Mesothelial cell of epicardium (in vitro differentiated cells): ENCODE results near the gene C5orf58. TPM values are rescaled to one million over a fixed set of nuclear protein-coding genes. Genes with fewer than 3 reads are reported as not detected.

Source experiments
- DNase-seq, 2 experiments: peaks; one replicate each; pipeline ENCODE4 v3.0.0; 2021; ENCODE audit warnings: low spot score in 2 of 2; ENCODE audit not compliant: unreplicated experiment in 2 of 2
- H3K27ac Mint-ChIP-seq: 2 replicates; pipeline ENCODE4 v1.8.0; 2021; ENCODE audit warnings: mixed read lengths
- H3K27me3 Mint-ChIP-seq: 2 replicates; pipeline ENCODE4 v1.8.0; 2021; ENCODE audit warnings: low read depth, mixed read lengths
- H3K36me3 Mint-ChIP-seq: 2 replicates; pipeline ENCODE4 v1.8.0; 2021; ENCODE audit warnings: mixed read lengths
- H3K4me1 Mint-ChIP-seq: 2 replicates; pipeline ENCODE4 v1.8.0; 2021; ENCODE audit warnings: mixed read lengths
- H3K4me3 Mint-ChIP-seq: 2 replicates; pipeline ENCODE4 v1.8.0; 2021; ENCODE audit warnings: mild to moderate bottlenecking, moderate library complexity, mixed read lengths
- H3K9me3 Mint-ChIP-seq: 2 replicates; pipeline ENCODE4 v1.8.0; 2021; ENCODE audit warnings: mixed read lengths
- total RNA-seq: library from RNA; stranded (reverse); gene quantifications from 3 replicates; pipeline ENCODE4 v1.2.1, GENCODE V29; 2021
- TF ChIP-seq, protein P1 (sequence below): fragments of 200-600 bp; sonication (generic); IDR thresholded peaks from one replicate; pipeline ENCODE4 v1.5.0; 2021; ENCODE audit warnings: antibody characterized with exemption; ENCODE audit not compliant: unreplicated experiment

Gene C5orf58
- total RNA-seq, 1 donor from 2014 or later = not detected

DNA sequence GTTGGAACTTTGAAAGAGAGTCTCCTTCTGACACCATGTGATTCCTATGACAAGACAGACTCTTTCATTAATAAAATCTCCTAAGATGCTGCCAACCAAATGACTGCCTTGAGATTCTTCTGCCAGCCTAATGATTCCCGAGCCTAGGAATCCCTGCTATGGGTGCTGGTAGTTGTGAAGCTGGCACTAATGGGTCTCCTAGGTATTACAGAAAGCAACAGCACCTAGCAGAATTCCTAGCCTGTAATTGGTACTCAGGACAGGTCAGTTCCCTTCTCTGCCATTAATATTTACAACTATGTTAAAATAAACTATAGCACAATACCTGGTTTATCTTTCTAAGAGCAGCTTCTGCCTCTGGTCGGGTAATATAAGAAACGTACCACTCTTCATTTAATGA is 19.3 kb downstream of the C5orf58 start:
- DNase-seq = no peak
- TF ChIP-seq, protein P1, sequence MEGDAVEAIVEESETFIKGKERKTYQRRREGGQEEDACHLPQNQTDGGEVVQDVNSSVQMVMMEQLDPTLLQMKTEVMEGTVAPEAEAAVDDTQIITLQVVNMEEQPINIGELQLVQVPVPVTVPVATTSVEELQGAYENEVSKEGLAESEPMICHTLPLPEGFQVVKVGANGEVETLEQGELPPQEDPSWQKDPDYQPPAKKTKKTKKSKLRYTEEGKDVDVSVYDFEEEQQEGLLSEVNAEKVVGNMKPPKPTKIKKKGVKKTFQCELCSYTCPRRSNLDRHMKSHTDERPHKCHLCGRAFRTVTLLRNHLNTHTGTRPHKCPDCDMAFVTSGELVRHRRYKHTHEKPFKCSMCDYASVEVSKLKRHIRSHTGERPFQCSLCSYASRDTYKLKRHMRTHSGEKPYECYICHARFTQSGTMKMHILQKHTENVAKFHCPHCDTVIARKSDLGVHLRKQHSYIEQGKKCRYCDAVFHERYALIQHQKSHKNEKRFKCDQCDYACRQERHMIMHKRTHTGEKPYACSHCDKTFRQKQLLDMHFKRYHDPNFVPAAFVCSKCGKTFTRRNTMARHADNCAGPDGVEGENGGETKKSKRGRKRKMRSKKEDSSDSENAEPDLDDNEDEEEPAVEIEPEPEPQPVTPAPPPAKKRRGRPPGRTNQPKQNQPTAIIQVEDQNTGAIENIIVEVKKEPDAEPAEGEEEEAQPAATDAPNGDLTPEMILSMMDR = no peak
- no peaks in the 10 kb centered on the region for H3K9me3 Mint-ChIP-seq
- peaks cover 5% of the 10 kb centered on the region for H3K27me3 Mint-ChIP-seq
- H3K4me3 Mint-ChIP-seq = no peak overlapping the region
- H3K36me3 Mint-ChIP-seq = no peaks in the 10 kb centered on the region
- H3K27ac Mint-ChIP-seq = no peak overlapping the region
- H3K4me1 Mint-ChIP-seq = peaks cover 41% of the 10 kb centered on the region

DNA sequence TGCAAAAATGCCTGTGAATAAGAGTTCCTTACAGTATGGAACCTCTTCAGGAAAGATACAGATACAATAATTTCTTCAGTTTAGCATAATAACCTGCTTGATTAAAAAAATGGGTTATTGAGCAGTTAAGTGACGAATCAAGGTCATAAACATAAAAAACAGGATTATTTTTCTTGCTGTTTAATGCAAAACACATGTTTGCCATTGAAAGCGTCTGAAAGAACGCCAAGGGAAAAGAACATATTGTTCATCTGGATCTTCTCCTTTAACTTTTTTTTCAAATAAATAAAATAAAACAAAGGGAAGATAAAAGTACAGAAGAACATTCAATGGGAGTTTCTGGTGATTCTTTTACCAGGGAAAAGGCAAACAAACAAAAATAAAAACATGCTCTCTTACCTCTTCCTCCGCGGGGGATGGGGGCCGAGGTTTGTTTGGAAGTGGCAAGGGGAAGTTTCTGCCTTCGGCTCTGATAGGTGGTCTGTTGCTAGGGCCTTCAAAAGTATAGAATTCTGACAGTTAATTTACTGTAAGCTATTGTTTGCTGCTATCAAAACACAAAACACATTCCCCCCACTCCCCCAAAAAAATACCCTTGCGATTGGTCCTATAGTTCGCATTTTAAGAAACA is 20.1 kb downstream of the C5orf58 start:
- TF ChIP-seq, protein P1 = no peak
- Mint-ChIP-seq H3K27me3 (peaks cover 5% of the 10 kb centered on the region), H3K27ac (no peak overlapping the region)

DNA sequence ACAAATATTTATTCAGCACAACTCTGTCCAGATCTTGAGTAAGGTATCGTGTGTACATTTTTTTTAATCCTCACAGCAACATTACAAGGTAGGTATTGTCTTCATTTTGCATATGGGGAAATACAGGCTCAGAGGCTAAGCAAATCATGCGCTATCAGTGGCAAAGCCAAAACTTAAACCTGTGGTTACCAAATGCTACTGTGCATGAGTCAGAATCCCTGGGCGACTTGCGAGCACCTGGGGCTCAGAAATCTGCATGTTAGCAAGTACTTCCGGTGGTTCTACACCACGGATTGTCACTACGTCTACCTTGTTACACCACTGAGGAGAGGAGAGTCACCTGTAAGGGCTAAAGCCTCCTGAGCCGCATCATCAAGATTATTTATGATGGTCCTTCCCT is 21.3 kb downstream of the C5orf58 start:
- peaks cover 5% of the 10 kb centered on the region for H3K27me3 Mint-ChIP-seq
- no peak overlapping the region for H3K4me3 Mint-ChIP-seq
- H3K27ac Mint-ChIP-seq = no peak overlapping the region
- H3K9me3 Mint-ChIP-seq = no peaks in the 10 kb centered on the region
- no peaks in the 10 kb centered on the region for H3K36me3 Mint-ChIP-seq
- H3K4me1 Mint-ChIP-seq = peaks cover 27% of the 10 kb centered on the region
- DNase-seq = no peak
- TF ChIP-seq, protein P1 = no peak

More for the DNA sequence above, 20.1 kb downstream of the C5orf58 start:
- H3K4me3 Mint-ChIP-seq = no peak overlapping the region
- DNase-seq = no peak
- H3K36me3 Mint-ChIP-seq = no peaks in the 10 kb centered on the region
- no peaks in the 10 kb centered on the region for H3K9me3 Mint-ChIP-seq
- H3K4me1 Mint-ChIP-seq = peaks cover 35% of the 10 kb centered on the region

DNA sequence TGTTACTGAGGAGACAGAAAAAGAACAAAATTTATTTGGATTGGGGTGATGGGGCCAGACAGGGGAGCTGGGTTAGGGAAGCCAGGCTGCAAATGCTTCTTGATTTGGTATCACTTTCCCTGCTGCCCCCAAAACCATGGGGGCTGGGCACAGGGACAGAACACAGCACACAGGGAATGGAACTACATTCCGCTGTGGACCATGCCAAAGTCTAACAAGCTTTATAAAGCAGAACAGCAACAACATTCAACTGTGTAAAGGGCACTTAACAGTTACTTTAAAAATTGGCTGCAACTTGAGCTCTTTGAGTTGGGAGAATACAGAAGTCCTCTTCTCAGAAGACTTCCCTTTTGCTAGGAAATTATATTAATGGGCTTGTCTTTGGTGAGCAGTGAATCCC is 23.8 kb downstream of the C5orf58 start:
- Mint-ChIP-seq H3K27ac (no peak overlapping the region), H3K9me3 (no peaks in the 10 kb centered on the region), H3K27me3 (peaks cover 5% of the 10 kb centered on the region)

DNA sequence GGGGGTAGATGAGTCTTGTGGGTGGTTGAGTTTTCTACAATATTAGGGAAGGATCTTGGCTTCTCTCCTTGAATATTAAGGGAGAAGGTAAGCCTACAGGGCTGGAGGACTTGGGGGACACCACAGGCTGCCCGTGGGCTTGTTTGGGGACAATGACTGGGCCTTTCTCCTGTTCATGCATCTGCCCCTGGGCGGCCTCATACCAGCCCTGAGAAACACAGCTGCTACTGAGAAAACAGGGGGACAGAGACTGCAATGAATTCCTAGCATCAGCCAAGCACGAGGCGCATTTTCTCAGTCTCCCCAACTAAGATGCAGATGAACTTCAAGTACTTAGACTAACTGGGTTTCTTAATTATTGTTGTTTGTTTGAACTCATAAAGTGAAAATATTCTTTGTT is 24.6 kb downstream of the C5orf58 start:
- TF ChIP-seq, protein P1 = no peak
- Mint-ChIP-seq H3K4me1 (peaks cover 2% of the 10 kb centered on the region), H3K27me3 (peaks cover 5% of the 10 kb centered on the region), H3K27ac (no peak overlapping the region), H3K4me3 (no peak overlapping the region), H3K36me3 (no peaks in the 10 kb centered on the region), H3K9me3 (no peaks in the 10 kb centered on the region)
- no peak for DNase-seq

More for the DNA sequence above, 23.8 kb downstream of the C5orf58 start:
- no peaks in the 10 kb centered on the region for H3K36me3 Mint-ChIP-seq
- TF ChIP-seq, protein P1 = no peak
- peaks cover 9% of the 10 kb centered on the region for H3K4me1 Mint-ChIP-seq
- no peak overlapping the region for H3K4me3 Mint-ChIP-seq
- no peak for DNase-seq
